OCI-LY3 (cell line): ENCODE data around the gene OR5B21.

ENCODE experiments used
- EZH2phosphoT487 ChIP-seq: fragments of 200-600 bp; shearing (Covaris generic); IDR thresholded peaks from 2 replicates; pipeline ENCODE4 v1.6.1; 2018; ENCODE audit warnings: antibody characterized with exemption, mixed run types, low read depth
- TF ChIP-seq, protein P1 (sequence below): fragments of 200-600, 300-600 bp; sonication (generic); IDR thresholded peaks from 2 replicates; pipeline ENCODE4 v1.5.1; 2014; ENCODE audit warnings: antibody characterized with exemption, low read length, low read depth

DNA sequence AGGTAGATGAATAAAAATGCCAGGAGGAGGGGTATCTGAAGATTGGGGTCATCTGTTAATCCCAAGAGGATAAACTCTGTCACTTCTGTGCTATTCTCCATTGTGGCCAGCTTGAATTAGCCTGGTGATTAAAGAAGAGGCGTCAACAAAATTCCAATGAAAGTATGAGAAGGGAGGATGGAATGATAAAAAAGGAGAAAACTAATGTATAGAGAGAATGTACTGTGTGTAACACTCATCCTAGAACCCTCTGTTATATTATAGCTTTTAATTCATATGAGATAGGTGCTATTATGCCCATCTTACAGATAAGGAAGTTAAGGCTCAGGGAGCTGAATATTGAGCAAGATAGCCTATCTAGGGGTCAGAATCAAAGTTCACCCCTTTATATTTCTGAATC is at the start of gene OR5B21:
- TF ChIP-seq, protein P1, sequence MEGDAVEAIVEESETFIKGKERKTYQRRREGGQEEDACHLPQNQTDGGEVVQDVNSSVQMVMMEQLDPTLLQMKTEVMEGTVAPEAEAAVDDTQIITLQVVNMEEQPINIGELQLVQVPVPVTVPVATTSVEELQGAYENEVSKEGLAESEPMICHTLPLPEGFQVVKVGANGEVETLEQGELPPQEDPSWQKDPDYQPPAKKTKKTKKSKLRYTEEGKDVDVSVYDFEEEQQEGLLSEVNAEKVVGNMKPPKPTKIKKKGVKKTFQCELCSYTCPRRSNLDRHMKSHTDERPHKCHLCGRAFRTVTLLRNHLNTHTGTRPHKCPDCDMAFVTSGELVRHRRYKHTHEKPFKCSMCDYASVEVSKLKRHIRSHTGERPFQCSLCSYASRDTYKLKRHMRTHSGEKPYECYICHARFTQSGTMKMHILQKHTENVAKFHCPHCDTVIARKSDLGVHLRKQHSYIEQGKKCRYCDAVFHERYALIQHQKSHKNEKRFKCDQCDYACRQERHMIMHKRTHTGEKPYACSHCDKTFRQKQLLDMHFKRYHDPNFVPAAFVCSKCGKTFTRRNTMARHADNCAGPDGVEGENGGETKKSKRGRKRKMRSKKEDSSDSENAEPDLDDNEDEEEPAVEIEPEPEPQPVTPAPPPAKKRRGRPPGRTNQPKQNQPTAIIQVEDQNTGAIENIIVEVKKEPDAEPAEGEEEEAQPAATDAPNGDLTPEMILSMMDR, result no peak
- no peak for TF ChIP-seq EZH2phosphoT487
